Right ventricle myocardium superior (tissue), 1 donor: ENCODE measurements around the gene DVL1. TPM values are rescaled to one million over a fixed set of nuclear protein-coding genes. Genes with fewer than 3 reads are reported as not detected.

ENCODE experiments used
- ATAC-seq: fragments of 200-7000 bp; cut with Tn5 transposase; one replicate; pipeline ENCODE4 v1.9.1; 2020; ENCODE audit warnings: mild to moderate bottlenecking; ENCODE audit not compliant: poor library complexity
- DNase-seq: peaks from one replicate; pipeline ENCODE4 v3.0.0-alpha.2; 2020
- intact Hi-C: fragments of 100-400 bp; cut with DNase I; formaldehyde crosslinking; loops from one replicate; pipeline ENCODE4 v1.11.2; 2022
- total RNA-seq: library from RNA; stranded (reverse); fragmentation: NEBNext Ultra II Directional; extraction: Animal tissue kit (Norgen Biotek cat#: 25700); gene quantifications from one replicate; pipeline ENCODE4 v1.2.1, GENCODE V29; 2021
- donor health status: DM: no; HTN: yes; CAD: no; lungs with severe emphysema.

The DVL1 gene
- total RNA-seq, 1 donor from 2014 or later = 126 TPM

DNA sequence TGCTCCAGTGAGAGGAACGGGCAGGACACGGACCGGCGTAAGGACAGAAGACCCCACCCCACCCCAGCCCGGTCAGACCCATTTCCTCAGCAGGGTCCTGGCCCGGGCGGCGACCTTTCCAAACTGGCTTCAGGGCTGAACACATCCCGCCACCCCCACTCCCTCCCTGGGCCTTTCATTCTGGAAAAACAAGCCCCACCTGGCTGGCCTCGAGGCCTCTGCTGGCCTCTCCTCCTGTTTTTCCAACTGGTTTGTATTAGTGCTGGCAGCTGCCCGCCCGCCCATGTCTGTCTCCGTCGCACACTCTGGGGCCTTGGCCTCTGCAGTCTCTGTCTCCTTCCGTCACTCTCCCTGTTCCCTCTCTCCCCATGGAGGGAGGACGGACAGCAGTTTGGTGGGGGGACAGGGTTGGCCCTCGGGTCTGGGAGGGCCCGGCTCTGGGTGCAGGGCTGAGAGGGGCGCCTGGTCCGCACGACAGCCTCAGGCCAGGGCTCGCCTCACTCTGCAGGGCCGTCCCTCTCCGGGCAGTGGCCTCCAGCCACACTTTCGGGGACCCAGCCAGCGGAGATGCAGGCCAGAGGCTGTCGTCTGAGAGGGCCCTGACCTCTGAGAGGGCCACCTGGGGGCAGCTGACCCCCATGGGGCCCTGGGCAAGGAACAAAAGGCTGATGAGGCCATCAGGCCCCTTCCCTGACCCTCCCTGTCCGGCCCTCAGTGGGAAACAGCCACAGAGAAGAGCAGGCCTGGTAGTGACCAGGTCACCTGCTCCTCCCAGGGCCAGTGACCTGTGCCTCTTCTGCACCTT lies 10.6 kb upstream of the DVL1 start:
- DNase-seq = peak; percentile 69
- ATAC-seq = peak; percentile 19
- intact Hi-C loops = no loop called here

DNA sequence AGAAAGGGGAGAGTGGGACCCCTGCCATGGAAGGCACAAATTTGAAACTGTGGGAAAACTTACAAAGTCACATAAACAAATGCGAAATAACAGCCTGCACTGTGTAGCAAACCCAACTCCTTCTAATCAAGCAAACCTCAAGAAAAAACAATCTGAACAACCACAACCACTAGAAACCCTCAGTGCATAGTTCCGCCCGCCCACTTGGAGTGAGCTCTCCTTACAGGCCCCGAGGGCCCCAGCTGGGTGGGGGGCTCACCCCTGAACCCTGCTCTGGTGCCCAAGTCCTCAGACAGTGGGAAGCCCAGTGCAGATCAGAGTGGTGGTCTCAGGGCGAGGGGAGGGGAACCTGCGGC lies 10.1 kb upstream of the DVL1 start:
- DNase-seq (peak; percentile 51), ATAC-seq (no peak)
- intact Hi-C loops = no loop called here

DNA sequence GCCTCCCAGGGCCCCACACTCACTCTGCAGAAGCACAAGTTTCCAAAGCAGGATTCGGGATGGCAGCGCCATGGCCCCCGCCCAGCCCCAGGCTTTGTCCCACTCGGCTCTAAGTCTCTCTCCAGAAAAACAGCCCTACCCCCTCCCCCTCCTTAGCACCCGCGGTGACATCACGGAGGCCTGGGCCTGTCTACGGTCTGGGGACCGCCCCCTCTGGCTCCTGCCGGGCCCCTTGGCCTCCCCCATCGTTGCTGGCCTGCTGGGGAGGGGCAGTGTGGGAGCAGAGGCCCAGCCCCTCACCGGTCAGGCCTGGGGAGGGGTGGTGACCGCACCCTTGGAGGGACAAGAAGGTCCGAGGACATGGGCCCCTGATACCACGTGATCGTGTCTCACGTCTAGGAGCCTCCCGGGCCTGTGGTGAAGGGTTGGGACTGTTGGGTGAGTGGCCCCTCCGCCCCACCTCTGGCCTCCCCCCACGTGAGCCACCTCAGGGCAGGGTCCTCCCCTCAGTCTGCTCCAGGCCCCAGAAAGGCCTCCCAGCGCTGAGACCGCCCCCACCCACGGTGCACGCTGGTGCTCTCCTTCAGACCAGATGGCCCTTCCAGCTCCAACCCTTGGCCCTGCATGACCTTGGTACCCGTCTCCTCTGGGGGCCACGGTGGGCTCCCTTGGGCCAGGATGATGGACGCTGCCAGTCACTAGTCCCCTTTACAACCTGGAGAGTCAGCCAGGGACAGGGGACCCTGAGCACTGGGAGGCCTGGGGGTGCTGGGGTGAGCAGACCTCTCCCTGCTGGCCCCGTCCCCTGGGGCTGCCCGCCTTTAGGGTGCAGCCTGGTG lies 9.4 kb upstream of the DVL1 start, which contains the start of gene MXRA8:
Gene MXRA8 (minus strand): TSS at position 123 of the 839 bp plus-strand sequence. CDS start 51 bp downstream, at position 72.
- intact Hi-C loops = no loop called here
- ATAC-seq (peak; percentile 61), DNase-seq (peak; percentile 88)

DNA sequence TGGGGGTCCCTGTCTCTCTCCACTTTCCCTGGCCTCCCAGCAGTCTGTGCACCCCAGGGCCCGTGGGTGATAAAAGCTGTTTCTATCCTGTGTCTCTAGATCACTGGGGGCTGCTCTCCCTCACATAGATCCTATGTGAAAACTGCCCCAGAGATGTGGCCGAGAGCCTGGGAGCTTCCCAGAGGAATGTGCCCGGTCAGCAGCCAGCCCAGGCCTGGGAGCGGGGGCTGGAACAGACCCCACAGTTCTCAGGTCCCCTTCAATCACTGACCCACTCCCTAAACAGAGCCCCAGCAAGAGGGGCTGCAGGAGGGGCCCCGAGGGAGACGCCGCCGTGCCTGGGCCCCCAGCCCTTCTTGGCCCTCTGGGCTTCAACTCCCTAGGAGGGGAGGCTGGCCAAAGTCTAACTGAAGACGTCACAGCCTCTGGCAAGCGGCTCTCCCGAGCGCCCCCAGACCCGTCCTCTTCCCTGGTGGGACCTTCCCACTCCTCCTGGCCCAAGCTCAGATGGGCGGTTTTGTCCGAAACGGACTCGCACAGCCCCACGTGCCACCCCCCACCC lies 8.7 kb upstream of the DVL1 start:
- intact Hi-C loops = no loop called here
- ATAC-seq (no peak), DNase-seq (peak; percentile 37)

DNA sequence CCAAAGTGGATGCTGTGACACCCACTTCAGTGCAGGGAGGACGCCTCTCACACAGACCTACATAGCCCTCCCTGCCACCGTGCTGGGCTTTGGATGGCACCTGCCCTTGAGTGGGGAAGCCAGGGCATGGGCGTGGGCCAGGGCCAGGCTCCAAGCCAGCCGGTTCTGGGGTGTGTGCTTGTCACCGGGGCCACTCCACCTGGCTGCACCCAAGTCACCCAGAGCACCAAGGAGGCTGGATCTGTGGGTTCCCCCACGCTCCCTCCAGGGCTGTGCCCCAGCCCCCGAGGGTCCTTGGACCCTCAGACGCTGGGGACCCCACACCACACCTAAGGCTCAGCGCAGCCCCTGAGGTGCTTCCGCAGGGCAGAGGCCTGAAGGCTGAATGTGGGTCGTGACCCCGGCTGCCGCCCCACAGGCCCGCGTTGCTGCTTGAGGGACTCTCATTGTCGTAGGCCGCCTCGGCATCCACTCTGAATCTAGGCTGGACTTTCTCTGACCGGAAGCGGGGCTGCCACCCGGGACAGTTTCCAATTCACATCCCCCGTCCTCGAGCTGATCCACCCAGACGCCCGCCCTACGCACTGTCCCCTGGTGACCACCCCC lies 7.7 kb upstream of the DVL1 start:
- ATAC-seq = no peak
- intact Hi-C loops = no loop called here
- DNase-seq = no peak

DNA sequence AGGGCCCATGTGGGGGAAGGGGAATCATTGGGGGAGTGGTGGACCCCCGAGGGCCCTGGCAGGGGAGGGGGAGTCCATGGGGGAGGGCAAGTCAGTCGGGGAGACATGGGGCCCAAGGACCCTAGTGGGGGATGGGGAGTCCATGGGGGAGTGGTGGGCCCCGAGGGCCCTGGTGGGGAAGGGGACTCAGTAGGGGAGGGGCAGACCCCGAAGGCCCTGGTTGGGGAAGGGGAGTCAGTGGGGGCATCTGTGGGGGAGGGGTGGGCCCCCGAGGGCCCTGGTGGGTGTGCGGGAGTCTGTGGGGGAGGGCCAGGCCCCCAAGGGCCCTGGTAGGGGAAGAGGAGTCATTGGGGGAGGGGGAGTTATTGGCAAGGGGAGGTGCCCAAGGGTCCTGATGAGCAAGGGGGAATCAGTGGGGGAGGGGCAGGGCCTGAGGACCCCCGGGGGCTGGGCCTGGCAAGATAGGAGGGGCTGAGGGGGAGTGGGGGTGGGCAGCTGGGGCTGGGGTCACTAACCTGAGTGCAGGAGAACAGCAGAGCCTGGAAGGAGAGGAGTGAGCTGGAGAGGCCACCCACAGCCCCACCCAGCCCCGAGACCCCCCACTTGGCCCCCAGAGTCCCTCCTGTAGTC lies 7.1 kb upstream of the DVL1 start:
- ATAC-seq (no peak), DNase-seq (no peak)
- intact Hi-C loops = no loop called here

DNA sequence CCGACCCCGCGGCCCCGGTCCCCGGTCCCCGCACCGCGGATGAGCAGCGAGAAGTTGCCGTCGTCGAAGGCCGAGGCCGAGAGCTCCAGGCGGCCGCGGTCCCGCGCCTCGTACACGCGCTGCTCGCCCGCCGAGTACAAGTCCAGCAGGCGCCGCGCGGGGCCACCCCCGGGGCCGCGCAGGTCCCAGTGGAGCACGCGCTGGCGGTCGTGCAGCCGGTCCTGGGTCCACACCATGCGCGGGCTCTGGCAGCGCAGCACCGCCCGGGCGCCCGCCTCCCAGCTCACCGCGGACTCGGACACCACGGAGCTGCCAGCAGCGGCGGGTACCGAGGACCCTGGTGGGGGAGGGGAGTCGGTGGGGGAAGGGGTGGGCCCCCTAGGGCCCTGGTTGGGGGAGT lies 6.2 kb upstream of the DVL1 start:
- no peak for DNase-seq
- ATAC-seq = no peak
- intact Hi-C loops = no loop called here

DNA sequence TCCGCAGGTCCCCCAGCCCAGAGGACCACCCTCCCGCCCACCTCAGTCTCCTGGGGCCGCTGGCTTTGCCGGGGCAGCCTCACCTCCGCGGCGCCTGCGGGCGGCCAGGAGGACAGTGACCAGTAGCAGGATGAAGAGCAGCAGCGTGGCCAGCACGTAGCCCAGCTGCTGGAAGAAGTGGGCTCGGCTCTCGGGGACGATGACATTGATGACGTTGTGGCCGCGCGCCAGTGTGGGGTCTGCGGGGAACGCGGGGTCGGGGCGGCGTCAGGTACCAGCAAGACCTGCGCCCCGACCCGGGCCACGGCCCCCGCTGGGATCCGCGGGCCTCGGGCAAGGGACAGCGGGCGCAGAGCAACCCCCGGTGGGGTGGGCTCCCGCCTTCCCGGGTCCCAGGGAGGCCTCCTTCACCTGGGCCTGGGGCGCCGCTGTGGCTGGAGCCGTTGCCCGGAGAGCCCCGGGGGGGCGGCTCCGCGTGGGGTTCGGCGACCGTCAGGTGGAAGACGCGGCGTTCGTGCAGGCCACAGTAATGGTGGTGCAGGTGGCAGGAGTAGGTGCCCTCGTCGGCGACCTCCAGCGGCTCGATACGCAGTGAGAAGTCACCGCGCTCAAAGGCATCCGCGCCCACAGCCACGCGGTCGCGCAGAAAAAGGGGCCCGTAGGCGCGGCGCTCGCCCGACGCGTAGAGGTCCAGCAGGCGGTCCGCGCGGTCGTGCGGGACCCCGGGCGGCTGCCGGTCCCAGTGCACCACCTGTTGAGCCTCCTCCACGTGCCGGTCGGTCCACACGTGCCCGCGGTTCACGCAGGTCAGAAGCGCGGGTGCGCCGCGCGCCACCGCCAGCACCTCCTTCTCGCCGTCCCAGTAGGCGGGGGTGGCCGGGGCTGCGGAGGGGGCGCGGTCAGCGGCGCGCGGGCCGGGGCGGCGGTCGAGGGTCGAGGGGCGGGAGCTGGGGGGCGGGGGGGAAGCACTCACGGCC lies 5.3 kb upstream of the DVL1 start:
- intact Hi-C loops = no loop called here
- no peak for DNase-seq
- no peak for ATAC-seq

DNA sequence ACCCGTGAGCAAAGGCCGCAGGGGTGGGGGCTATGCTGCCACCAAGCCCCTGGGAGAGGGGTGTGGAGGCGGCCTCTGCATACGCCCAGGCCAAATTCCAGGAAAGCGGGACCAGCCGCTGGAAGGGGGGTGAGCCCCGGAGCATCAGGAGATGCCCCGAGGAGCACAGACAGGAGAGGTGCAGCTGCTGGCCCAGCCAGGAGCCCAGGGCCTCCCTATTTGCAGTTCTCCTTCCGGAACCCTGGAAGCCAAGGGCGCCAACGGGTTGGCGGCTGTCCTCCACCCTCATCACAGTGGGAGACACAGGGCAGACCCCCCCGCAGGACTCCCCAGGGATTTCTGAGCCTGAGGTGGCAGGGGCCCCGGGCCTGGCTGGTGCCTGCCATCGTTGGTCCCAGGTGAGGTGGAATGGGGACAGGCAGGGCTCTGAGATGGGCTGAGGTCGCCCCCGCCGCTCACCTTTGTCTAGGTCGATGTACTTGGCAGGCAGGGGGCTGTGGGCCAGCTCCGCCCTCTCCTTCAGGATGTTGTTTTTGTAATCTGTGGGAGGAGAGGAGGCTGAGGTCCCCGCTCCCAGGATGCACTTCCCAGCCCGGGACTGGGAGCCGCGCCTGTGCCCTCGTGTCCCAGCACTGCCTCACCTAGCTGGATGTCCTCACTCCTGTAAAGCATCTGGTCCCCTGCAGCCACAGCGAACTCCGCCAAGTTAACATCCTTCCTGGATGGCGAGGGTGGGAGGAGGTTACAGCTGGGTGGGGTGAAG lies 4.4 kb upstream of the DVL1 start:
- DNase-seq (no peak), ATAC-seq (no peak)

DNA sequence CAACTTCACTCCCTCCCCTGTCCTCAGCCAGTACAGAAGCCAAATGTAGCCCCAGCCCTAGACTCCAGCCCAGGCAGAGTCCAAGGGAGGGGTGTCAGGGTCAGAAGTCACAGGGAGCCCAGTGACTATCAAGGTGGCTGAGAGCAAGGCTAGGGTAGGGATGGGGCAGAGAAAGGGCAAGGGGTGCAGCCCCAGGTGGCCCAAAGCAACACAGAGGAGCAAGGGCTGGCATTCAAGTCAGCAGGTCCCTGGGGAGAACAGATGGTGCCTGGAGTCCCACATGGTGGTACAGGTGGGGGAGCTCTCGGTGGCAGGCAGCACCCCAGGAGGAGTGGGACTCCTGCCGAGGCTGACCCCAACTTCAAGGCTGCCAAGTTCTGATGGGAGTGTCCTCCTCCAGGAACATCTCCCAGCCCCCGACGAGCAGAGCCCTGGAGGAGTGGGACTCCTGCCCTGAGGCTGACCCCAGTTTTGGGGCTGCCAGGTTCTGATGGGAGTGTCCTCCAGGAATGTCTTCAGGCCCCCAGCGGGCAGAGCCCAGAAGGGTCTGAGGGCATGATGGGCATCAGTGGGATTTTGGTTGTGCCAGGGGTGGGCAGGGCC lies 3.7 kb upstream of the DVL1 start:
- intact Hi-C loops = no loop called here
- DNase-seq (no peak), ATAC-seq (no peak)

More for the DNA sequence above, 4.4 kb upstream of the DVL1 start:
- intact Hi-C loops = no loop called here

DNA sequence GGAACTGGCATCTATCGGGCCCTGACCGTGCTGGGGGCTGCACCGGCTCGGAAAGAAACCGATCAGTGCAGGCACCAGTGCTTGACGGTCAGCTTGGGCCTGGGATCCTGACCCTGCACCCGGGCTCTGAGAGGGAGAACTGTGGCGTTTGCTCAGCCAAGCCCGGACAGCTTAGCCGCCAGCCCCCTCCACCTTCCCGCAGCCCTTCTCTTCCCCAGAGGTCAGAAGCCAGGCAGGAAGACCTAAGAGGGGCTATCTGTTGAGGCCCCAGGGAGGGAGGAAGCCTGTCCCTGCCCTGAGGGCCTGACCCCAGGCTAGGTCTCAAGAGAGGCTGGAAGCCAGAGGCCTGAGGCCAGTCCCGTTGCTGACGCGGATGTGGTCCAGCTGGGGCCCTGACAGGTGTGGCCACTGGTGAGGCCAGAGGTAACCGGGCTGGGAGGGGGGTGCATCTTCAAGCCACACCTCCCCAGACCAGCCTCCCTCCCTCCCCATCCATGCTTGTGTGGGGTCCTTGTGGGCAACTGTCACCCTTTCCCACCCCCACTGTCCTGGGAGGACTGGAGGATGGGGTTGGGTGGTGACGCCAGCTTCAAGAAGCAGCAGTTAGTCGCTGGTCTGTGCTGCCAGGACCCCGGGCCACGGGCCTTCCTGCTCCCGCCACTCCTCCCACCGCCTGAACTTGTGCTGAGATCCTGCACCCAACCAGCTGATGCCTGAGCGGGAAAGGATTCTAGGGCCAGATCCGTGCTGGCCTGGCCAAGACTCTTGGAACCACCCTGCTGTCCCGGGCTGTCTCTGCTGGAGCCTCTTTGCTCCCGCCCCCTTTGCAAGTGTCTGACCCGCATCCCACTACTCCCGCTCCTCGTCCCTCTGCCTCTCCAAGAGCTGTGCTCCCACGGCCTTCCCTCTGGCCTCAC lies 2.6 kb upstream of the DVL1 start:
- ATAC-seq (peak; percentile 8), DNase-seq (peak; percentile 76)
- intact Hi-C loops = no loop called here

DNA sequence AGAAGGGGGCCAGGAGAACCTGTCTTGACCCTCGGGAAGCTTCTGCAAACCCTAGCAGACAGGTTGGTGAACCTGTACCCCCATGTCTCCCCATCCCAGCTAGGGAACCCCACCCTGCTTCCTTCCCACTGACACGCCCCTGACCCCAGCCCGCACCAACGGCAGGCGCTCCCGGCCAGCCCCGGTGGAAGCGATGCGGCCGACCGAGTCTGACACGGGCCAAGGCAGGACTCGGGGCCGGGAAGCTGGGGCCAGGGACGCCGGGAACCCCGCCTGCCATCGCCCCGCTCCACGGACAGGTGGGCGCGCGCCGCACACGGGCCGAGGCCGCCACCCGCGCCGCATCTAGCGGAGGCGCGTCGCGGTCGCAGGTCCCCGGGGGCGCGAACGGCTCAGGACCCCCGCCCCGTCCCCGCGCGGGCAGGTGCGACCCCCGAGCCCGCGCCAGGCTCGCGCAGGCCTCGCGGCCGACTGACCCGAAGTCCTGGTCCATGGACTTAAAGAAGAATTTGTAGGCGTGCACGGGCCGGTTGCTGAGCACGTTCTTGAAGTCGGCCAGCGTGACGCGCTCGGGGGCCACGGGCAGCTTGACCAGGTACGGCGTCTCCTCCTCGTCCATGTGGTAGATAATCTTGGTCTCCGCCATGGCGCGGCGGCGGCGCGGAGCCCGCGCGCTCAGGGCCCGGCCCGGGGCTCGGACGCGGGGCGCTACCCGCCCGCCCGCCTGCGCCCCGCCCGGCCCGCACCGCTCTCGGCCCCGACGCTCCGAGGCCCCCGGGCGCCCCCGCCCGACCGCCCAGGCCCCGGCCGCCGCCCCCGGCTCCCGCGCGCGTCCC lies 580 bp downstream of the DVL1 start:
- no peak for DNase-seq
- ATAC-seq = no peak
- intact Hi-C loops = no loop called here

DNA sequence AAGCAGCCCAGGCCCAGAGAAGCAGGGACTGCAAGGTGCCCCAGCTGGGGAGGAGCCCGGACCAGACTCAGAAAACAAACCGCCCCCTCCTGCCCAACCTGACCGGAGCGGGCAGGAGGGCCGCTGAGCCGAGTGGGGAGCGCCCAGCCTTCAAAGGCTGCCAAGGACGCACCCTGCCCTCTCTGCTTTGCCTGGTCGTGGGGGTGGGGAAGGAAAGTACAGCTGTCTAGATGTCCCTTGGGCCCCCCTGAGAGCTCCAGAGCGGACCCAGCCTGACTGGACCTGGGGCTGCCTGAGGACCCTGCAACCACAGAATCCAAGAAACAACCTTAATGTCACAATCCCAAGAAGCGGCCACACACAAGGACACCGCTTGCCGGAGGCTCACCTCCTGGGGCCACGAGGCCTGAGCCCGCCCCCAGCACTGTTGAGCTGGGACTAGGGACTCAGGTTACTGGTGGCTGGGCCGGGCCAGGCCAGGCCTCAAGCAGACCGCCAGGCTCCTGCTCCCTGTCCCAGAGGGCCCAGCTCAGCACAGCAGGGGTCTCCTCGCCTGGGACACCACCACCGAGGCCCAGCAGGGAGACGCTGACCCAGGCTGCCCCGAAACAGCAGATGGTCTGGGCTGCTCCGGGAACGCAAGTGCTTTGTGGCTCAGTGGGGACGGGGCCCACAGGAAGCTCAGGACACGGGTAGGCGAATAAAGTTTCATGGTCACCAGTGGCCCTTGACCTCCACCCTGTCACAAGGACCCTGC lies 1.4 kb downstream of the DVL1 start:
- ATAC-seq (peak; percentile 44), DNase-seq (no peak)
- intact Hi-C loops = no loop called here

DNA sequence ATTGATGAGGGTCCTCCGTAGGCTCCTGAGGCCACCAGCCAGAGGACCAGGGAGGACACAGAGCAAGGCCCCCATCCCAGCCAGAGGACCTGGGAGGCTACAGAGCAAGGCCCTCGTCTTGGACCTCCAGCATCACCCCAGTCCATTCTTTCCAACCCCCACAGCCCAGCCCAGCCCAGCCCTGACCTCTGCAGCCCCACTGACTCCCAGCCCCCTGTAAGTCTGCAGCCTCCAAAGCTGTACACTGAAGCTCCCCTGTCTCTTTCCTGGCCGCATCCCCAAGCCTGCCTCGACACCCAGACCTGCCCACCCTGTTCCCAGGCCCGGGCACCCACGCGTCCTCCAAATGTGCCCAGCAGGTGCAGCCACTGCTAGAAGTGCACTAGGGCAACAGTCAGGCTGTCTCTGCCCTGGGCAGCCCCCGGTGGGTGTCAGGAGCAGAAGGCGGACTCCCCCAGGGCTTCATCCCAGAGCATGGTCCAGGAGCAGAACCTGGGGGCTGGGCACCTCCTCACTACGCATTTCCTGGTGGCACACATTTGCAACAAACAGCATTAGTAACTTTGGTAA lies 2.1 kb downstream of the DVL1 start:
- ATAC-seq = no peak
- DNase-seq = no peak
- intact Hi-C loops = no loop called here
